ENCODE measurements around the gene PRUNE1.

Gene PRUNE1

DNA sequence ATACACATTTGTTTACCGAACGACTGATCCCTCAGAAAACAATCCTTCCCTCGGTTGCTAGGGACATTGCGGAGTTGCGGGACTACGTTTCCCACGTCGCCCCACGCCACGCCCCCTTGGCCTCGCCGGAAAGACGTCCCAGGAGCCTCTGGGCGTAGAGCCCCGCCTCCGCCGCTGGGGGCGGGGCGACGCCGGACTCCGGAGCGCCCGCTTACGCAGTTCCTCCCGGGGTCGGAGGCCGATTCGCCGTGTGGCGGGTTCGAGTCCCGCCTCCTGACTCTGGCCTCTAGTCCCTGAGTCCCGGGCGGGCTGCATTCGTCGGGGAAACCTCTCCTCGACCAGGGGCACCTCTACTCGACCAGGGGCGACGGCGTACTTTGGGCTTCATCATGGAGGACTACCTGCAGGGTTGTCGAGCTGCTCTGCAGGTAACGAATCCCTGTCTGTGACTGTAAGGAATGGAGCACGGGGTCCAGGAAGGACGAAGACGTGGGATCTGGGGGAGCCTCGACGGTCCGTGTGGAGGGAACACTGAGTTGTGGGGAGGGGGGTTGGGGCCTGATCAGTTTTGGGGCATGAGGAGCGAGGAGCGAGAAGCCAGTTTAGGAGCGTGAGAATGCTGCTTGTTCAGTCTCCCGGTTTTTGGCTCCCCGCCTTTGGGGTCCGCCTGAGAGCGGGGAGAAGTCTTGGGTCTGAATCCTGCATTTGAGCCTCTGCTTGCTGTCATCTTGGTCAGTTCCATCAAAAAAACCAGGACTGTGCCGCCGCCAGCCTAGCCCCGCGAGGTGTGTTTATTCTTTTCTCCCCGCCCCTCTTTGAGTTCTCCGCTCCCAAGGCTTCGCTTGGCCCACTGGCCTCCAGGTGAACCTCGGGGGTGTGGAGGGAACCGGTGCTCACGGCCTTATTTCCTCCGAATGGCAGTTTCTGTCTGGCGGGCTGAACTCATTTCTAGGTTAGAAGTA is at the start of gene PRUNE1:
Gene PRUNE1 (plus strand): TSS at position 206 of the 962 bp plus-strand sequence. CDS start 184 bp downstream, at position 390.
- peak; percentile 96 for DNase-seq

GRCh38 chr1:150960646-150961045 is 47.6 kb upstream of the PRUNE1 start:
- DNase-seq: no peak

DNA sequence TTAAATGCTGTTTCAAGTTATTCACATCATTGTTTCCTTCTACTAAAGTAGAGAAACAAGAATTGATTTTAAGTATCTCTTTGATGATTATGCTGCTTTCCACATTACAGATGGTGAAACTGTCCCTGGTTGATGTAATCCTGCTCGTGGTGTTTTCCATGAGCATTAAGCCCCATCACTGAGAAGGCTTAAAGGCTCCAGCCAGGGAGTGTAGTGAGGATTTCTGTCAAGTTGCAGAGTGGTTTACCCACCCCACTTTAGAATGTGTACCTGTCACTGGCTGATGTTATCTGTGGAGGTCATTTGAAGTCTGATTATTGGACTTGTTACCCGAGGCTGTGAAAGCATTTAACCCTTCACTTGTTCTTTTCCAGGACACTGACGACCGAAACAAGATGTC is 46.5 kb upstream of the PRUNE1 start:
- no peak for DNase-seq

DNA sequence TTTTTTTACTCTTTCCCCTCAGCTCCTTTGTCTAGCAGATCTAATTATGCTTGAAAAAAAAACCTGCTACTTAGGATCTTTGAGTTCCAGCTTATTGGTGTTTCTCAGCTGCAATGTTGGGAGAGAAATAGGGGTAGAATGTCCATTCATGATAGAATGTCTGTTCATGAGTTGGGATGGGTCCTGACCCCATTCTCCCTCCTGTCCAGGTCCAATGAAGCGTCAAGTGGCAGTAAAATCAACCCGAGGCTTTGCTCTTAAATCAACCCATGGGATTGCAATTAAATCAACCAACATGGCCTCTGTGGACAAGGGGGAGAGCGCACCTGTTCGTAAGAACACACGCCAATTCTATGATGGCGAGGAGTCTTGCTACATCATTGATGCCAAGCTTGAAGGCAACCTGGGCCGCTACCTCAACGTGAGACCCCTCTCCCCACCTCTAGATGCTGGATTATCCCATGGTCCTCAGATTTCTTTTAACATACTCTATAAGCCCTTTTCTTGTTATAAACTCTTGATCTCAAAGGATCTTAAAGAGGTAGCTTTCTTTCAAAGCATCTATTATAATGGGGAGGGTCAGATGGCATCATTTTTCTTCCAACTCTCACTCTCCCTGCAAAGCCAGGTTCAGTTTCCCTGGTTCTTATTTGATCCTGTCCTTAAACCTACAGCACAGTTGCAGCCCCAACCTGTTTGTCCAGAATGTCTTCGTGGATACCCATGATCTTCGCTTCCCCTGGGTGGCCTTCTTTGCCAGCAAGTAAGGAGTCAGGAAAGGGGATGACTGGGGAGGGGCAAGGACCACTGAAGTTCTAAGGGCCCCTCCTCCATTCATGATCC is 44.7 kb upstream of the PRUNE1 start:
- no peak for DNase-seq

DNA sequence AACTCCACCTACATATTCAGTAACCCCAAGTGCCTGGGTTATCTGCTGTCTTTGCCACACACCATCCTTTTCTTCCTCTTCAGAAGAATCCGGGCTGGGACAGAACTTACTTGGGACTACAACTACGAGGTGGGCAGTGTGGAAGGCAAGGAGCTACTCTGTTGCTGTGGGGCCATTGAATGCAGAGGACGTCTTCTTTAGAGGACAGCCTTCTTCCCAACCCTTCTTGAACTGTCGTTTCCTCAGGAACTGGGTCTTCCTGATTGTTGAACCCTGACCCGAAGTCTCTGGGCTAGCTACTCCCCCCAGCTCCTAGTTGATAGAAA is 44.1 kb upstream of the PRUNE1 start:
- DNase-seq: no peak

GRCh38 chr1:150965605-150966004 is 42.6 kb upstream of the PRUNE1 start:
- DNase-seq: no peak

- no peak for DNase-seq
Observed at GRCh38 chr1:150966011-150966410, 42.2 kb upstream of the PRUNE1 start.

DNA sequence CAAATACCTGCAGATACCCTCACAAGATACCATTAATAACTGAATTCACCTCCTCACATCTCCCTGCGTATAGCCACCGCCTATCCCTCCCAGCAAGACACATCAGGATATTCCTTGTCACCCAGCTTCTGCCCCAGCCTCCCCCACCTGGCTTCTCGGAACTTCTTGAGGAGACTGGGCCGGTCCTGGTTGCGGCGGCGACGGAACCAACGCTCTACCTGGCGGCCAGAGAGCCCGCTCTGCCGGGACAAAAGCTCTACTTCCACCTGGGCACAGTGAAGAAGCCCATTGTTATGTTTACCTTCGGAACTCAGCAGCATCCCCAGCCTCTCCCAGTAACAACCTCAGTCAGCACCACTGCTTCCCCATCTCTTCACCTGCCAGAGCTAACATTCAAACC is 40.3 kb upstream of the PRUNE1 start:
- DNase-seq: no peak

- DNase-seq: no peak
Observed at GRCh38 chr1:150968491-150968890, 39.8 kb upstream of the PRUNE1 start.

- DNase-seq: no peak
Observed at GRCh38 chr1:150969626-150970025, 38.6 kb upstream of the PRUNE1 start.

- no peak for DNase-seq
Observed at GRCh38 chr1:150970808-150971582, 37.3 kb upstream of the PRUNE1 start.

GRCh38 chr1:150971583-150972416 is 36.4 kb upstream of the PRUNE1 start:
- no peak for DNase-seq

GRCh38 chr1:150972417-150972940 is 35.8 kb upstream of the PRUNE1 start:
- no peak for DNase-seq

DNA sequence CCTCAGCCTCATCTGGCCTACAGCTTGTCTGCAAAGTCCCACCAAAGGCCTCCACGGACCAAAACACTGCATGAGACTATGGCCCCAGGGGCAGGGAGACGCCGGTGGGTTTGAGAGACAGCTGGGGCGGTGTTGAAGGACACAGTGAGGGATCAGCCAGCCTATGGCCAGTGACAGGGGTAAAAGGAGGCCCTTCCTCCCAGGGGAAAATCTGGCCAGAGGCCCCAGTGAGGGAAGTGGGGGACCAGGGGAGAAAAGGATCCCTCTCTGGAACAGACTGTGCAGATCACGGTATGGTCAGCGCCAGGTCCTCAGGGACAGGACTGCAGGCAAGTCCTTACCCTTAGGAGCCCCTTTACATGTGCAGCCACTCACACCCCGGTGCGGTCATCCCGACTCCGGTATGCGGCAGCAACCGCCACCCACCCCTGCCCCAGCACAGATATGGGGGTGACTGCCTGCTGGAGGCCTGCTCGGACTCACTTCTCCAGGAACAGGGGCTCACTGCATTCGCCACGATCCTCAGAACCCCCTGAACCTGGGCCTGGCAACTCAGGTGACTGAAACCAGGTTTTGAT is 34.9 kb upstream of the PRUNE1 start:
- no peak for DNase-seq

- peak; percentile 40 for DNase-seq
Observed at GRCh38 chr1:150973836-150974579, 34.2 kb upstream of the PRUNE1 start.

DNA sequence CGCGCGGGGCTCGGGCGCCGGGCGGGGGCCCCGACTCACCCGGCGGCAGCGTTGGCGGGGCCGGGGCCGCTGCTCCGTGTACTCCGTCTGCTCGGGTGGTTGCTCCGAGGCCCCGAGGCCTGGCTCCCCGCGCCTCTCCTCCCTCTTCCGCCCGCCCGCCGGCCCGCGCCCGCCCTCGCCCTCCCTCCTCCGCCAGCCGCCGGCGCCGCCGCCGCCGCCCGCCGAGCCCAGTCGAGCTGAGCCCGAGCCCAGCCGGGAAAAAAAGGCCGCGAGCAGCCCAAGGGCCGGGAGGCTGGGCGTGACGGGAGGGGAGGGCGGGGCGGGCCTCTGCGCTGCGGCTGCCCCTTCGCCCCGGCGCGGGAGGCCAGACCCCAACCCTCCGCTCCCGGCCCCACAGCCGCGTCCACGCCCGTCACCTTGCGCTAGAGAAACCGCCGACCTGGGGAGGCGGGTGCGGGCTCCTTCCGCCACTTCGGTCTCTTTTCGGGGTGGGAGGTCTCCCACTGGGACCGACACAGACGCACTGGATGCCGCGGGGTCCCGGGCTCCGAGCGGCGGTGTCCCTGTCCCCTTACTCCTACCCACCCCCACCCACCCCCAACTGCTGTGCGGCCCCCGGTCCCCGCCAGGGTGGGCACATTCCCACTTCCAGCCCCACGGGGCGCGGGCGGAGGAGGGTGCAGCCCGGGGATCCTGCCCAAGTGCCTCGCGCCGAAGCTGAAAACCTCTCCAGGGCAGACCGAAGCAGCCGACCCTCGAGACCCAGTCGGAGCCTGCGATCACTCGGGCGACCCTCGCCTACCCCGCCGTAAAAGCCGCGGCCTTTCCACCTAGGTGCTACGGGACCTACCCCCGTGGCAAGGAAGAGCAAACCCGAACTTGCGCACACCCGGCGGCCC is 33.4 kb upstream of the PRUNE1 start, which contains the start of gene CERS2:
Gene CERS2 (minus strand): TSS at position 256 of the 899 bp plus-strand sequence. CDS start 5,745 bp downstream, outside the sequence.
- peak; percentile 68 for DNase-seq

- DNase-seq: no peak
Observed at GRCh38 chr1:150976401-150976821, 31.8 kb upstream of the PRUNE1 start.

GRCh38 chr1:150976879-150977694 is 31.2 kb upstream of the PRUNE1 start:
- peak; percentile 63 for DNase-seq
